GM21528 (cell line): ENCODE measurements around the gene RCN1.
"Not testable (repeated sequence)": the region's sequence is repeated elsewhere in the genome, so short reads cannot be mapped to it uniquely, and the experiment has no call there.

Experiments used
- ATAC-seq: cut with Tn5 transposase; IDR thresholded peaks from one replicate; pipeline ENCODE4 v1.9.1; 2021; ENCODE audit warnings: mild to moderate bottlenecking, moderate library complexity; ENCODE audit not compliant: unreplicated experiment, low FRiP score

RCN1 gene

GRCh38 chr11:32109138-32109537, 18.3 kb downstream of the RCN1 start:
- ATAC-seq: no peak

GRCh38 chr11:32109592-32109991, 18.7 kb downstream of the RCN1 start:
- ATAC-seq: no peak

GRCh38 chr11:32110795-32111194, 19.9 kb downstream of the RCN1 start:
- ATAC-seq: no peak

- no peak for ATAC-seq
Measured at GRCh38 chr11:32113200-32113919, 22.5 kb downstream of the RCN1 start.

GRCh38 chr11:32113920-32114203, 23.0 kb downstream of the RCN1 start:
- ATAC-seq: no peak

GRCh38 chr11:32115446-32115845, 24.6 kb downstream of the RCN1 start:
- ATAC-seq: no peak

GRCh38 chr11:32116668-32117067, 25.8 kb downstream of the RCN1 start:
- no peak for ATAC-seq

GRCh38 chr11:32118025-32118974, 27.4 kb downstream of the RCN1 start:
- ATAC-seq: no peak

- not testable (repeated sequence) for ATAC-seq
Measured at GRCh38 chr11:32119139-32119538, 28.3 kb downstream of the RCN1 start.

GRCh38 chr11:32121012-32121411, 30.1 kb downstream of the RCN1 start:
- ATAC-seq: no peak

- ATAC-seq: no peak
Measured at GRCh38 chr11:32122200-32122599, 31.3 kb downstream of the RCN1 start.

GRCh38 chr11:32131321-32131720, 40.4 kb downstream of the RCN1 start:
- no peak for ATAC-seq

GRCh38 chr11:32136657-32137056, 45.8 kb downstream of the RCN1 start:
- ATAC-seq: no peak

- ATAC-seq: no peak
Measured at GRCh38 chr11:32137263-32137662, 46.4 kb downstream of the RCN1 start.

GRCh38 chr11:32137869-32138268, 47.0 kb downstream of the RCN1 start:
- ATAC-seq: no peak

- no peak for ATAC-seq
Measured at GRCh38 chr11:32138902-32139301, 48.0 kb downstream of the RCN1 start.

GRCh38 chr11:32139896-32140520, 49.1 kb downstream of the RCN1 start:
- no peak for ATAC-seq

GRCh38 chr11:32141745-32142546, 51.1 kb downstream of the RCN1 start:
- no peak for ATAC-seq

GRCh38 chr11:32143378-32143777, 52.5 kb downstream of the RCN1 start:
- no peak for ATAC-seq

- no peak for ATAC-seq
Measured at GRCh38 chr11:32145282-32145681, 54.4 kb downstream of the RCN1 start.

GRCh38 chr11:32148895-32149294, 58.0 kb downstream of the RCN1 start:
- ATAC-seq: no peak
